Astrocyte of the hippocampus (primary cell): Measurements from ENCODE around the gene ZCCHC4.
A peak's percentile ranks its signal among the peaks of the same experiment; 100 is the strongest.

Experiments
- DNase-seq: peaks from one replicate; pipeline ENCODE4 v3.0.0; 2011; ENCODE audit warnings: low read depth, low spot score

Gene ZCCHC4

GRCh38 chr4:25312496-25313200 is at the start of gene ZCCHC4:
TSS of gene ZCCHC4 (plus strand) at chr4:25312774. CDS start at chr4:25312810, 36 bp downstream.
- DNase-seq: peak; percentile 96

- DNase-seq: no peak
Observed at GRCh38 chr4:25271866-25272265, 40.7 kb upstream of the ZCCHC4 start.

GRCh38 chr4:25280210-25280609 is 32.4 kb upstream of the ZCCHC4 start:
- no peak for DNase-seq

GRCh38 chr4:25283948-25284347 is 28.6 kb upstream of the ZCCHC4 start:
- DNase-seq: no peak

GRCh38 chr4:25284466-25284865 is 28.1 kb upstream of the ZCCHC4 start:
- DNase-seq: no peak

- DNase-seq: peak; percentile 12
Observed at GRCh38 chr4:25290490-25291067, 22.0 kb upstream of the ZCCHC4 start.

- DNase-seq: no peak
Observed at GRCh38 chr4:25291158-25291733, 21.3 kb upstream of the ZCCHC4 start.

- DNase-seq: no peak
Observed at GRCh38 chr4:25297528-25298242, 14.9 kb upstream of the ZCCHC4 start.

- no peak for DNase-seq
Observed at GRCh38 chr4:25299476-25300203, 12.9 kb upstream of the ZCCHC4 start.

- DNase-seq: no peak
Observed at GRCh38 chr4:25301471-25301870, 11.1 kb upstream of the ZCCHC4 start.

- DNase-seq: no peak
Observed at GRCh38 chr4:25302626-25303025, 9.9 kb upstream of the ZCCHC4 start.

GRCh38 chr4:25303578-25303977 is 9.0 kb upstream of the ZCCHC4 start:
- no peak for DNase-seq

- DNase-seq: no peak
Observed at GRCh38 chr4:25306518-25307057, 6.0 kb upstream of the ZCCHC4 start.

GRCh38 chr4:25307596-25307995 is 5.0 kb upstream of the ZCCHC4 start:
- peak; percentile 18 for DNase-seq

GRCh38 chr4:25308306-25308705 is 4.3 kb upstream of the ZCCHC4 start:
- DNase-seq: no peak

- no peak for DNase-seq
Observed at GRCh38 chr4:25308761-25309160, 3.8 kb upstream of the ZCCHC4 start.

GRCh38 chr4:25310066-25310802 is 2.3 kb upstream of the ZCCHC4 start:
- no peak for DNase-seq

GRCh38 chr4:25310803-25311166 is 1.8 kb upstream of the ZCCHC4 start:
- DNase-seq: no peak

GRCh38 chr4:25313201-25313895 is 774 bp downstream of the ZCCHC4 start:
- no peak for DNase-seq

- DNase-seq: peak; percentile 11
Observed at GRCh38 chr4:25320336-25320735, 7.8 kb downstream of the ZCCHC4 start.
